C4-2B (cell line): Measurements from ENCODE around the gene WEE1.

Experiments used
- CTCF ChIP-seq: fragments of 450-650 bp; conservative IDR thresholded peaks from 2 replicates; pipeline ENCODE4 v1.5.1; 2017; ENCODE audit warnings: mild to moderate bottlenecking
- ZFX ChIP-seq: fragments of 450-650 bp; IDR thresholded peaks from 2 replicates; pipeline ENCODE4 v1.6.1; 2017

DNA sequence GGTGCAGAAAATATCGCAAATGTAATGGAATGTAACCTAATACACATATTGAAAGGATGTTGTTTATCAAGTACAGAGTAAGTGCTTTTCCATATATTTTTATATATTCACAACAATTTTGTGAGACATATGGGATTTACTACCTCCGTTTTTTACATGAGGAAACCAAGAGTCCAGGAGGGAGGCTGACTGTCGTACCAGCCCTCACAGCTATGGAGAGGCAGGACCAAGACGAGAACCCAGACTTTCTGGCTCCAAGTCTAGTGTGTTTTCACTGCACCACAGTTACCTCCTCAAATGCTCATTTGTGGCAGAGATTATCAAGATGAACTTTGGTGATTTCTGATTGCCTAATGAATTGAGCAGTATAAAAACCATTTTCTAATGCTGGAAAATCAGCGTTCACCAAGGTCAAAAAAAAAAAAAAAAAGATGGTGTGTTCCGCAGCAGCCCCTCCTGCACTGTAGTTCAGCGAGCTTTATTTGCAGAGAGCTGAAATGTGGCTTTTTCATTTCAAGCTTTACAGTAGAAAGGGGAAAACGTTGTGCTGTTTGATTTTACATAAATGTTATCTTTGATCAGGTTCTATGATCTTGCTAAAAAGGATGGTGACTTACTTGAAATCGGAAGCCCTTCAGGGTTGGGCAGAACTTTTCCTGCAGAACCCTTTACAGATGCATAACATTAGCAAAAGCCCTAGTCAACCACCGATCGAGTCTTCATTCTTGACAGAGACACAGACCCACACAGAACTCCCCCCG is 44.7 kb upstream of the WEE1 start:
- TF ChIP-seq CTCF (no peak), ZFX (no peak)
